ENCODE results near the gene SF3B2. TPM values are rescaled to one million over a fixed set of nuclear protein-coding genes. Genes with fewer than 3 reads are reported as not detected.

Gene SF3B2
- total RNA-seq, 2 experiments from 2014 or later = 185 to 260 TPM

DNA sequence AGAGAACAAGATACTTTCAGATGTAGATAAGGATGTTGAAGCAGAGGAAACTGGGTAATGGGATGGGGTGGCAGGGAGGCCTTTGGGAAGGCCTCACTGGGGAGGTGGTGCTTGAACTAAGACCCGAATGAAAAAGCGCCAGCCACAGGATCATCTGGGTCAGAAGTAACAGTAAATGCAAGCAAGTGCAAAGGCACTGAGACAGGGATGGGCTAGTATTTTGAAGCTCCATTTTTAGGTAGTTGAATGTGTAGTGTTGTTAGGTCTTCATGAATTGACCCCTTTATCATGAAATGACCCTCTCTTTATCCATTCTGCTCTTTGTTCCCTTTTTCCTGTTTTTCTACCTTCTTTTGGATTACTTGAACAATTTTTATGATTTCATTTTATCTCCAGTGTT, 11.7 kb downstream of the SF3B2 start:
- BruUV-seq (replicated peaks) = no TSS peak
- CTCF ChIA-PET (ENCODE audit: unreplicated experiment) = no interaction called here
- POLR2A ChIA-PET = interaction anchor here (0.6 to 2.6 kb wide), 4 partner anchors 12 to 397 kb away, joined by 3 to 20 read pairs (median 4); partner anchors contain the start of gene SF3B2

DNA sequence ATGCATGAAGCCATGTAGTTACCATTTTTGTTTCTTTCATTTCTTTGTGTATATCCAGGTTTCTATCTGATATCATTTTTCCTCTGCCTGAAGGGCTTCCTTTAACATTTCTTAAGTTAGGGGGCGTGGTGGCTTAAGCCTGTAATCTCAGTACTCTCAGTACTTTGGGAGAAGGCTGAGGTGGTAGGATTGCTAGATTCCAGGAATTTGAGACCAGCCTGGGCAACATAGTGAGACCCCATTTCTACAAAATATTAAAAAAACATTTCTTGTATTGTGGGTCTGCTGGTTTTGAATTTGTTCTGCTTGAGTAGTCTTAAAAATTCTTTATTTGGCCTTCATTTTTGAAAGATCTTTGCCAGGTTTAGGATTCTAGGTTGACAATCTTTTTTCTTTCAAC, 12.4 kb downstream of the SF3B2 start:
- Histone ChIP-seq H3K27ac (ENCODE audit: low read depth, low read length, poor library complexity, severe bottlenecking) (no peak overlapping the region), H3K4me2 (ENCODE audit: low read length) (no peak overlapping the region), H3K79me2 (ENCODE audit: insufficient read depth, low read depth, low read length) (peaks cover 9% of the 10 kb centered on the region; the same call in 1 of the 2 replicates), H3K9me2 (ENCODE audit: insufficient read depth, low read length) (no peaks in the 10 kb centered on the region), H3K4me1 (ENCODE audit: insufficient read depth, low read length, poor library complexity, severe bottlenecking) (peaks cover 16% of the 10 kb centered on the region), H4K20me1 (ENCODE audit: insufficient read depth, low read length) (no peaks in the 10 kb centered on the region), H2AFZ (ENCODE audit: low read length) (no peak overlapping the region), H3K4me3 (ENCODE audit: low read depth, low read length, poor library complexity, severe bottlenecking) (no peak overlapping the region), H3K9me3 (ENCODE audit: low read length) (0 out of 2 replicates have a peak, but pooled peaks cover 5% of the 10 kb centered on the region), H3K36me3 (ENCODE audit: insufficient read depth, low read length) (peaks cover 98% of the 10 kb centered on the region)
- ChIA-PET CTCF (ENCODE audit: unreplicated experiment) (no interaction called here), POLR2A (interaction anchor here (1.1 to 2.6 kb wide), 2 partner anchors 10 to 12 kb away, joined by 4 to 20 read pairs; partner anchors contain the start of gene SF3B2)
- no peak for DNase-seq (ENCODE audit: low spot score)
- no TSS peak for BruUV-seq (replicated peaks)
- TF ChIP-seq EZH2phosphoT487 (IDR thresholded peaks at IDR 0.05; ENCODE audit: borderline replicate concordance, low read depth, low read length) = no peak
- TF ChIP-seq, protein P1, sequence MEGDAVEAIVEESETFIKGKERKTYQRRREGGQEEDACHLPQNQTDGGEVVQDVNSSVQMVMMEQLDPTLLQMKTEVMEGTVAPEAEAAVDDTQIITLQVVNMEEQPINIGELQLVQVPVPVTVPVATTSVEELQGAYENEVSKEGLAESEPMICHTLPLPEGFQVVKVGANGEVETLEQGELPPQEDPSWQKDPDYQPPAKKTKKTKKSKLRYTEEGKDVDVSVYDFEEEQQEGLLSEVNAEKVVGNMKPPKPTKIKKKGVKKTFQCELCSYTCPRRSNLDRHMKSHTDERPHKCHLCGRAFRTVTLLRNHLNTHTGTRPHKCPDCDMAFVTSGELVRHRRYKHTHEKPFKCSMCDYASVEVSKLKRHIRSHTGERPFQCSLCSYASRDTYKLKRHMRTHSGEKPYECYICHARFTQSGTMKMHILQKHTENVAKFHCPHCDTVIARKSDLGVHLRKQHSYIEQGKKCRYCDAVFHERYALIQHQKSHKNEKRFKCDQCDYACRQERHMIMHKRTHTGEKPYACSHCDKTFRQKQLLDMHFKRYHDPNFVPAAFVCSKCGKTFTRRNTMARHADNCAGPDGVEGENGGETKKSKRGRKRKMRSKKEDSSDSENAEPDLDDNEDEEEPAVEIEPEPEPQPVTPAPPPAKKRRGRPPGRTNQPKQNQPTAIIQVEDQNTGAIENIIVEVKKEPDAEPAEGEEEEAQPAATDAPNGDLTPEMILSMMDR (conservative IDR thresholded peaks at IDR 0.05; ENCODE audit: low read length) = no peak
- intact Hi-C loops (cut with micrococcal nuclease; ENCODE audit: unreplicated experiment) = no loop called here

More for the DNA sequence above, 11.7 kb downstream of the SF3B2 start:
- Histone ChIP-seq H3K9me2 (ENCODE audit: insufficient read depth, low read length) (no peaks in the 10 kb centered on the region), H3K4me3 (ENCODE audit: low read depth, low read length, poor library complexity, severe bottlenecking) (no peak overlapping the region), H3K79me2 (ENCODE audit: insufficient read depth, low read depth, low read length) (peaks cover 9% of the 10 kb centered on the region; the same call in 1 of the 2 replicates), H3K36me3 (ENCODE audit: insufficient read depth, low read length) (peaks cover 99% of the 10 kb centered on the region), H3K4me2 (ENCODE audit: low read length) (no peak overlapping the region), H3K27ac (ENCODE audit: low read depth, low read length, poor library complexity, severe bottlenecking) (no peak overlapping the region), H2AFZ (ENCODE audit: low read length) (no peak overlapping the region), H4K20me1 (ENCODE audit: insufficient read depth, low read length) (no peaks in the 10 kb centered on the region), H3K4me1 (ENCODE audit: insufficient read depth, low read length, poor library complexity, severe bottlenecking) (peaks cover 9% of the 10 kb centered on the region), H3K9me3 (ENCODE audit: low read length) (0 out of 2 replicates have a peak, but pooled peaks cover 5% of the 10 kb centered on the region)
- no peak for DNase-seq (ENCODE audit: low spot score)
- intact Hi-C loops (cut with micrococcal nuclease; ENCODE audit: unreplicated experiment) = no loop called here
- no peak for TF ChIP-seq EZH2phosphoT487 (IDR thresholded peaks at IDR 0.05; ENCODE audit: borderline replicate concordance, low read depth, low read length)
- TF ChIP-seq, protein P1 (conservative IDR thresholded peaks at IDR 0.05; ENCODE audit: low read length) = no peak

DNA sequence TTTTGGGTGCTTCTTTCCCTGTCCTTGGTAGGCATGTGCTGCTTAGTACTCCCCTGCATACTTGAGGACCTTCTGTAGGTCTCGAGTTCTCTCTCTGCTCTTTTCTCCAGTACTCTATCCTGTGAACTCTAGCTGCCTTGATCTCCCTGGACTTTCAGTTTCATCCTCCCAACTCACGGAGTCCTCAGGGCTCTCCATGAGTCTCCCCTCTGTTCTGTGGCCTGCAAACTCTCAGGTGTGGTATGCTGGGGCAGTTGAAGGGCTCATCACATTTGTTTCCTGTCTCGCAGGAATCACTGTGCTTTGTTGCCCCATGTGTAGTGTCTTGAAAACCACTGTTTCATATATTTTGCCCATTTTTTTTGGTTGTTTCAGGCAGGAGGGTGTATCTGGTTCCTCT, 14.6 kb downstream of the SF3B2 start:
- peaks cover 28% of the 10 kb centered on the region for H3K4me1 ChIP-seq (ENCODE audit: insufficient read depth, low read length, poor library complexity, severe bottlenecking)
- peaks cover 17% of the 10 kb centered on the region; the same call in 1 of the 2 replicates for H3K79me2 ChIP-seq (ENCODE audit: insufficient read depth, low read depth, low read length)
- no peak for DNase-seq (ENCODE audit: low spot score)
- no TSS peak for BruUV-seq (replicated peaks)
- peaks cover 76% of the 10 kb centered on the region for H3K36me3 ChIP-seq (ENCODE audit: insufficient read depth, low read length)
- H3K4me2 ChIP-seq (ENCODE audit: low read length) = no peak overlapping the region
- H3K4me3 ChIP-seq (ENCODE audit: low read depth, low read length, poor library complexity, severe bottlenecking) = no peak overlapping the region
- no peaks in the 10 kb centered on the region for H4K20me1 ChIP-seq (ENCODE audit: insufficient read depth, low read length)
- H3K9me3 ChIP-seq (ENCODE audit: low read length) = 0 out of 2 replicates have a peak, but pooled peaks cover 5% of the 10 kb centered on the region
- H2AFZ ChIP-seq (ENCODE audit: low read length) = no peak overlapping the region
- H3K9me2 ChIP-seq (ENCODE audit: insufficient read depth, low read length) = no peaks in the 10 kb centered on the region
- intact Hi-C loops (cut with micrococcal nuclease; ENCODE audit: unreplicated experiment) = no loop called here
- TF ChIP-seq, protein P1 (conservative IDR thresholded peaks at IDR 0.05; ENCODE audit: low read length) = no peak
- TF ChIP-seq EZH2phosphoT487 (IDR thresholded peaks at IDR 0.05; ENCODE audit: borderline replicate concordance, low read depth, low read length) = no peak
- POLR2A ChIA-PET = interaction anchor here (0.5 to 2.7 kb wide), 3 partner anchors 15 to 132 kb away, joined by 3 to 11 read pairs (median 6); partner anchors contain the start of gene SF3B2
- peak overlapping the region; percentile 26 for H3K27ac ChIP-seq (ENCODE audit: low read depth, low read length, poor library complexity, severe bottlenecking)
- CTCF ChIA-PET (ENCODE audit: unreplicated experiment) = interaction anchor here (1.1 kb wide), 1 partner anchor 9 kb away, joined by 4 read pairs; no protein-coding TSS in a partner anchor

All from OCI-LY7 (cell line).